ENCODE data around the gene ALOXE3.
"Not testable (repeated sequence)": the region's sequence is repeated elsewhere in the genome, so short reads cannot be mapped to it uniquely, and the experiment has no call there.

ALOXE3 gene

GRCh38 chr17:8091033-8091687 lies 27.2 kb downstream of the ALOXE3 start:
- no peak for DNase-seq (ENCODE audit: low read depth)

GRCh38 chr17:8089728-8090127 lies 28.6 kb downstream of the ALOXE3 start:
- no peak for DNase-seq (ENCODE audit: low read depth)

- DNase-seq (ENCODE audit: low read depth), result no peak
These were observed 30.4 kb downstream of the ALOXE3 start for GRCh38 chr17:8087952-8088230.

GRCh38 chr17:8087075-8087951 lies 31.0 kb downstream of the ALOXE3 start, which contains the start of gene ALOX12B:
ALOX12B (minus strand) TSS chr17:8087716; CDS start chr17:8087442, 274 bp downstream.
- DNase-seq (ENCODE audit: low read depth), result no peak

- no peak for DNase-seq (ENCODE audit: low read depth)
These were observed 34.1 kb downstream of the ALOXE3 start for GRCh38 chr17:8084250-8084649.

- DNase-seq (ENCODE audit: low read depth), result no peak
These were observed 36.0 kb downstream of the ALOXE3 start for GRCh38 chr17:8082292-8082691.

GRCh38 chr17:8081876-8082275 lies 36.4 kb downstream of the ALOXE3 start:
- no peak for DNase-seq (ENCODE audit: low read depth)

- no peak for DNase-seq (ENCODE audit: low read depth)
These were observed 37.5 kb downstream of the ALOXE3 start for GRCh38 chr17:8080799-8081219.

- no peak for DNase-seq (ENCODE audit: low read depth)
These were observed 38.0 kb downstream of the ALOXE3 start for GRCh38 chr17:8080208-8080798.

GRCh38 chr17:8079291-8080207 lies 38.8 kb downstream of the ALOXE3 start:
- peak; percentile 31 for DNase-seq (ENCODE audit: low read depth)

- DNase-seq (ENCODE audit: low read depth), result not testable (repeated sequence)
These were observed 40.4 kb downstream of the ALOXE3 start for GRCh38 chr17:8077939-8078338.

GRCh38 chr17:8076502-8077266 lies 41.6 kb downstream of the ALOXE3 start:
- DNase-seq (ENCODE audit: low read depth), result no peak

GRCh38 chr17:8075574-8076342 lies 42.6 kb downstream of the ALOXE3 start:
- no peak for DNase-seq (ENCODE audit: low read depth)

GRCh38 chr17:8075081-8075480 lies 43.2 kb downstream of the ALOXE3 start:
- DNase-seq (ENCODE audit: low read depth), result no peak

- no peak for DNase-seq (ENCODE audit: low read depth)
These were observed 43.8 kb downstream of the ALOXE3 start for GRCh38 chr17:8074554-8074953.

- DNase-seq (ENCODE audit: low read depth), result peak; percentile 54
These were observed 44.5 kb downstream of the ALOXE3 start for GRCh38 chr17:8073627-8074484.

- DNase-seq (ENCODE audit: low read depth), result no peak
These were observed 45.4 kb downstream of the ALOXE3 start for GRCh38 chr17:8072729-8073461.

GRCh38 chr17:8072341-8072728 lies 46.0 kb downstream of the ALOXE3 start:
- DNase-seq (ENCODE audit: low read depth), result no peak

GRCh38 chr17:8071496-8071895 lies 46.8 kb downstream of the ALOXE3 start:
- no peak for DNase-seq (ENCODE audit: low read depth)

Measured in iris pigment epithelial cell (primary cell).